Stimulated activated CD4-positive, alpha-beta T cell treated with anti-CD3 and anti-CD28 coated beads, TNF-alpha, amount 100 ng/mL, for 1 hour (primary cell): ENCODE measurements around the gene CPNE4.
"Not testable (repeated sequence)": the region's sequence is repeated elsewhere in the genome, so short reads cannot be mapped to it uniquely, and the experiment has no call there.

Experiments
- DNase-seq, 3 donors: peaks; one replicate each; pipeline ENCODE4 v3.0.0-alpha.2; 2020; ENCODE audit warnings: low read depth in 3 of 3, low spot score in 1 of 3

Gene CPNE4

DNA sequence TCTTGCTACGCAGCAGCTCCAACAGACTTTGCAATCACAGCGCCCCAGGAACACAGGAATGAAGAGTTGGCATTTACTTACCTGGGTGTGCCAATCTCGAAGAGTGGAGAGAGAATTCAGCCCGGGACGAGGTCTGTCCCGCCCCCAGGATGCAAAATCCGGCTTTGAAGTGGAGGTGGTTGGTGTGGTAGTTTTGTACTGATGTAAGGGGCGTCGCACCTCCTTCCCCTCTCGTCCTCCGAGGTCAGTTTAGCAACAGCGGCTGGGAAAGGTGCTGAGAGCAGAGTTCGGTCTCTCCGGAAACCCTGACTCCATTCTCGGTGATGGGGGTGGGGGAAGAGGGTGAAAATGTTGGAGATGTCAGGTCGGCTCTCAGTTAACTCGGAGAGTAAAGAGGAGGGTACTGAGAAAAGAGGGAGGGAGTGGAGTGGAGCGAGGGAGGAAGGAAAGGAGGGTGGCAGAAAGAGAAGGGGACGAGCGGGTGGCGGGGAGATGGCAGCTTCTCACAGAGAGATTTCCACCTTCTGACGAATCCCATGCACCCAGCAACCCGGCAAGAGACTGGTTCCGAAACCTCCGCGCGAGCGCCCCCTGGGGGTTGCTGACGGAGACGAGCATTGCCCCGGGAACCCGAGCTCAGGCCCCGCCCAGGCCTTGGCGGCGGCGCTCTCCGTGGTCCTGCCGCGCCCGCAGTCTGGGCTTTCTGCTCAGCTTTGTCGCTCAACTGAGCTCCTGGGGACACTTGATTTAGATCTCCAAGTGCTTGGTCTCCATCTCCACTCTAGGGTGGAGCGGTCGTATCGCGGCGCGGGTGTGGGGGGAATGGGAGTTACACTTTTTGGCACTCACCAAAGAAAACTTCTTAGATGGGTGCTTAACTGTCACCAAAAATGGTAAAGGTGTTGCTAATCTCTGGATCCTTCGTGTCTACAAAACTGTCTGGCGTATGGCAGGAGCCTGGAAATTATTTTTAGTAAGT, at the start of gene CPNE4:
Gene CPNE4 (minus strand): TSS at position 529 of the 979 bp plus-strand sequence.
- DNase-seq = peak in 2 of 3 donors; percentile 3 to 56

DNA sequence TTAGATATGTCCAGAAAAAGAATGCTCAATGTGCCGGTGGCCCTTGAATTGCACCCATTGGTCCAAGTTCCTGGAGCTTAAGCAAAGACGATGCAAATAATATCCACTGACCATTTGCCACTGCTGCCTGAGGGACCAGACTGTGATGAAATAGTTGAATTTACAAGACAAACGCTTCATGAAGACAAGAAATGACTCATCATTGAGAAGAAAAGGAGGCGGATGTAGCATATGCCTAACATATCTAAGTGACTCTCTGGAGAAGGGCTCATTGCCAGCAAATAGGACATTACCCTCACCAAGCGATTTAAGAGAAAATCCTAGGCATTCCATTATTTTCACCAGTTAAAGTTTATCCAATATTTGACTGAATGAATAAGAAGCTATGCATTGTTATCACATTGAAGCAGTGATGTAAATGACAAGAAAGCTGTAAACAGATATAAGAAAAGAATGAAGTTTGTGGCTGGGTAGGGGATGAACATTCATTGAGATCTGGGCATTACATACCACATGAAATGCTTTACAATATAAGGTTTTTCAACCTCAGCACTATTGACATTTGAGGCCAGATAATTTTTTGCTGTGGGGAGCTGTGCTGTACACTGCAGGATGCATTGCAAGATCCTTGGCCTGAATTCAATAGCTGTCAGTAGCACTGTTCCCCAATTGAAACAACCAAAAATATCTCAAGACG, 48.9 kb upstream of the CPNE4 start:
- no peak for DNase-seq

DNA sequence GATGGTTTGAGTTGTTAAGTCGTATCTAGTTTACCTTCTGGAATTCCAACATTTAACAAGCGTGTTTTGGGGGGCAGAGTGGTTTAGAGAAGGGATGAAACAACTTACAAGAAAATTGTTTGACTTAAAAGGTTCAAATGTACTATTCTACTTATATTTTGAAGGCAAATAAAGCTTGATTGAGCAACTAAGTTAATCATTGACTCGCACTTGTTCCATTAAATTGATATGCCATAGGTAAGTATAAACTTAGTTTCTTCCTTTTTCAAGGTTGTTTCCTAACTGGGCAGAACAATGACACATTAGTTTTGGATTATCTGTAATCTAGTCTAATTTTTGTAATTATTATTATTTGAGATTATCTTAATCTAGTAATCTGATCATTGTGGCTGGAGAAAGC, 48.3 kb upstream of the CPNE4 start:
- no peak for DNase-seq

DNA sequence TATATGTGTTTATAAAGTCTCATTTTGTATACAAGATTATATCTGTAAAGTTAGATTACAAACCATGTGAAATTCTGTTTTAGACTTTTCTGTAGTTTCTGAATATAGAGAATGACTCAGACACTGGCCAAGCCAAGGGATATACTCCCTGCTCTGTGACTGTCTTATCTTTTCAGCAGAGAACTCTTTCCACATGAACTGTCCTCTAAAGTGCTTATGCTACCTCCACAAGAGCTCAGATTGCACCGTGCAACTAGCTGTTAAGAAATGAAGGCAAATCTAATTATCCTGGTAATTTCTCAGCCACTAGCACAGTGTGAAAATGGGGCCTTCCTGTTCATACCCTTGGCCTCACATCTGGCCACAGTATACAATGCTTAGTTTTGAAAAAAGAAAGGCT, 44.3 kb upstream of the CPNE4 start:
- DNase-seq = no peak

DNA sequence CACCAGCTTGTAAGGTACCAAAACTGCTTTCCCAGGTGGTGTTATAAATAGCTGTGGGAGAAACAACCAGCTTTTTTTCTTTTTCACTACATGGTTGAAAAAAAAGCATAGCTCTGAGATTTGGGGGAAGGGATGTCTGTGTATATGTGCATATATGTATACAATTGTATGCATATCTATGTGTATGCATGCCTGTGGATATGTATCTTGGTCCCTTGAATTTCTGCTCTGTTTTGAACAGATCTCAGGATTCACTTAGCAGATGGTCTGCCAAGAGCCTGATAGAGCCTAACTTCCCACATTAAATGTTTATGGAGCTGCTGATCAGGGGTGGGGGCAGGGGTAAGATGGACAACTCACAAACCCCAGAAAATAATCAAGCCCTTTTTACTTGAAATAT, 39.0 kb upstream of the CPNE4 start:
- DNase-seq = no peak

DNA sequence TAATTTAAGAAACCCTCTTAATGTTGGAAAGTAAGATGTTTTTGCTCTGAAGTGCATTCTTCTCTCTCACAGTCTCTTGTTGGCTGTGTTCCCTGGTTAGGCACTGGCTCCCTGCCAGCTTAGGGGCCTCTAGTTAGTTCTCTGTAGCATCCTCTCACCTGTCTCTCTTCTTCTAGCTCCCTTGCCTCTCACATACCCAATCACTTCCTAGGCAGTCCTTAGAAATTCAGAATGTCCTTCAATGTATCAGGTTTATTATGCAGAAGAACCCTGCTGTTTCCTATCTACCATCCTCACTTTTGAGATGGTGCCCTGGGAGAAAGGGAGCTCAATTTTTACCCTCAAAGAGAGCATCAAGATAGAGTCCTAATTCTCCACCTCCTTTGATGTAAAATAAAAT, 36.2 kb upstream of the CPNE4 start:
- no peak for DNase-seq

DNA sequence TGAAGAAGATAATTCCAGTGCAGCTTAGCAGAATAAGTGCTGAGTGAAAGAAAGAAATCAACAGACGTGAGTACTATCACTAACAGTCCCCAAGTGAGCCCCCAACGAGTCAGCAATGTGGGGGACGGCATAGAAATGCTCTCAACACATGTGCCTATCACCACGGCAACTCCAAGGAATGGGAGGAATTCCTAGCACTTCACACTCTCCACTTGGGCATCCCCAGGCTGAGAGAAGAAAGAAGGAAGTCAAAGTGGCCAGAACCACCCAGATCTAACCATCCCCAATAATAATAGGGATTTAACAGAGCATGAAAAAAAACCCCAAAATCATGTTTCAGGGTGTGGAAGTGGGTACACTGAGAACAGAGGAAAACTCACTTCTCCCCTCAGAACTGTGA, 29.3 kb upstream of the CPNE4 start:
- no peak for DNase-seq

DNA sequence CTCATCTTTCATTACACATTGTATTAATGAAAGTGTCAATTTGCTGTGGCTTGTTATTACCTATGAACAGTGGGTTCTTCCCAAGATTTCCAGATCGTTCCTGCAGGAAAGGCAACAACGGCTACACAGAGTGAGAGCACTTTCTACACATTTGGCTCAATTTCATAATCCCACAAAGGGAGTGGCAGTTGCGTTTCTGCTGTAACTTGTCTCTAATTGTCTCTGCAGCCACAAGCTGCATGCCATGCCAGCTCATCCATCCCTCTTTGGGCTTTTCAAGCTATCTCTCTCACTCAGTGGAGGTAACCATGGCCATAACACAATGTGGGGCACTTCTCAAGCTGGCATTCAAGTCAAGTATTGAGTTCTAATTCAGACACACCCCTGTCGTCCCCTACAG, 27.7 kb upstream of the CPNE4 start:
- no peak for DNase-seq

DNA sequence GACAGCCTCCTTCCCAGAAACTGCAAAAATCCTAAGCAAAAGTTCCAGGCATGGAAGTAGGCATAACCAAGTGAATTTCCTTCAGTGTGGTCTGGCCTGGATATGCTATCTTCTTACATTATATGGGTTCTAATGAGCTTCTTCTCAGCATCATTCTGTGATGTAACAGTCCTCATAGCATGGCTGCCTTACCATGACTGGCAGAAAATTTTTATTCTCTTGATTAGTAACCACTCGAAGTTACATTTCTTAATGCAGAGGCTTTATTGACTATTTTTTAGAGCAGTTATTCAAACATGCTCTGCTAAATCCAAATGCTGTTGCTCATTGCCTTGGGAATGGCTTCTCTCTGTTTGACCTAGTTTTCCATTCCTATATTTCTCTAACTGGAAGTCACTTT, 21.1 kb upstream of the CPNE4 start:
- no peak for DNase-seq

DNA sequence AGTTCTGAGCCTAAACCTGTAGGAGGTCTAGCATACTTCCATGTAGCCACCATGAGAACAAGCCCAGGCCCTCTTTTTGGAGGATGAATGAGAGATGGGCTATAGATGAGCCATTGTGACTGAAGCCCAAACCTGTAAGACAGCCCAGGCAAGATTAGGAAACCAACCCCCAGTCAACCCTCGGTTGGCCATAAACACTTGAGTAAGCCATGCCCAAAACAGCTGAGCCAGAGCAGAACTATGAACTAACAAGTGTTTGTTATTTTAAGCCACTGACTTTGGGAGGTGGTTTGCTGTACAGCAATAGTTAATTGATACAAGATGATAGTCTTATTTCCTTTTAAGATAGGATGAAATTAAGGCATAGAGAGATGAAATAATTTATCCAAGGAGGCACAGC, 12.4 kb upstream of the CPNE4 start:
- DNase-seq = no peak

DNA sequence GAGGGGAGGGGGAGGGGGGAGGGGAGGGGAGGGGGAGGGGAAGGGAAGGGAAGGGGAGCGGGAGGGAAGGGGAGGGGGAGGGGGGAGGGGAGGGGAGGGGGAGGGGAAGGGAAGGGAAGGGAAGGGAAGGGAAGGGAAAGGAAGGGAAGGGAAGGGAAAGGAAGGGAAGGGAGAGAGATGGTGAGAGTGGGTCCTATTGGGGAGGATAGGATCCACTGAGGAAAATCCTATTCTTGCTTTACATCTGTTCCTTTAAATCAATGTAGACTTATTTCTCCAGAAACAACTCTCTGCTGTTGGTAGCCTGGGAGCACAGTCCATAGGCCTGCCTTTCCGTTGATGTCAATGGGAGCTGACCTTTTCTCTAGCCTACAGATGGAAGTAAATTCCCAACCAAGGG, 10.1 kb upstream of the CPNE4 start:
- DNase-seq = not testable (repeated sequence)

DNA sequence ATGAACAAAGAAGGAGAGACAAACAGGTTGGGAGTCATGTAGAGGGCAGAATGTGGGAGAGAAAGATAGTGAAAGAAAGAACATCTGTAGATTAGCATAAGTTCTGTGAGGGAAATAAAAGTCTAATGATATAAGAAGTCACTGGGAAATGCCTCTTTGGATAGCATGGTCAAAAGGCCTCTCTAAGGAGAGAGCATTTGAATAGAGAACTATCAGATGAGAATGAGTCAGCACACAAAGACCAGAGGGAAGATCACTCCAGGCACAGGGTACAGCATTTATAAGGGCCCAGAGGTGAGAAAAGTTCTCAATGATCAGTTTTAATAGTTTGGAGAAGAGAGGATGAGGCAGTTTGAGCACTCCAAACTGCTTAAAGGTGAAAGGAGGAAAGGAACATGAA, 7.9 kb upstream of the CPNE4 start:
- no peak for DNase-seq

DNA sequence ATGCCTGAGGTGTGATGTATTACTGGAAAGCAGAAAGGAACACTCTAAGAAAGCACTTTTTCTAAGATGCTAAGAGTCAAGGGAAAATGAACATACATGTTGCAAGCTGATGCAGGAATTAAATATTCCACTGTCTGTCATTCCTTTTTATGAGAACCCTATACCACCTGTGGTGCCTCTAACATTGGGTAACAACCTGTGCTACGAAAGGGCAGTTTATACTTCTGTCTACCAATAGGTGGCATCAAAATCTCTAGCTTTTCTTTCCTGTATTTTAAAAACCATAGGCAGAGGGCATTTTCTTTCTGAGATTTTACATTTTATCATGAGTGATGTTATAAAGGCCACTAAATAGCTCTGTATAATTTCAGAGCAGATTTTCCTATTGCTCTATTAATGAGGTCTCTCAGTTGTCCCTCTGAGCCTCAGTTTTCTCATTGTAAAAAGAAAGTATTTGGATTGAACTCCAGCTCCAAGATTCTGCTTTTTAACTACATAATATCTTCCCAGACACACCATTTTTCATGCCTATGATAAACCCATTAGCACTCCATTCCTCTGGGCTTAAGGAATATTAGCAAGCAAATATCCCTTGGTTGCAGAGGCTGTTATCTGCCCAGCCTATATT, 3.5 kb upstream of the CPNE4 start:
- no peak for DNase-seq

DNA sequence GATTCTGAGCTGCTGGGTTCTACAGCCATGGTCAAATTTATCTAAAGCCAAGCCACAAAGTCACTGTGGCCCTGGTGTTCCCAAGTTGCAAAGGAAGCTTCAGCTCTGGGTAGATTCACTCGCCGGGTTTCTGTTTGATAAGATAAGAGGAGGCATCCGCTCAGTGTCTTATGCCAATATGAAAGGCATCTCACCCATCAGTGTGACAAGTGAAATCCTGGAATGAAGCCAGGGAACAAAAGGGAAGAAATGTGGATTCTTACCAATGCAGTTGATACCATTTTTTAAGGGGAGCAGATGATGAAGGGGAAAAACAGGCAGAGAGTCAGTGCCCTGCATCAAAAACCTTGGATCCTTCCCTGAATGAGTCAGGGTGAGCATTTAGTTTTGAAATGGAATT, 2.8 kb upstream of the CPNE4 start:
- DNase-seq = no peak

DNA sequence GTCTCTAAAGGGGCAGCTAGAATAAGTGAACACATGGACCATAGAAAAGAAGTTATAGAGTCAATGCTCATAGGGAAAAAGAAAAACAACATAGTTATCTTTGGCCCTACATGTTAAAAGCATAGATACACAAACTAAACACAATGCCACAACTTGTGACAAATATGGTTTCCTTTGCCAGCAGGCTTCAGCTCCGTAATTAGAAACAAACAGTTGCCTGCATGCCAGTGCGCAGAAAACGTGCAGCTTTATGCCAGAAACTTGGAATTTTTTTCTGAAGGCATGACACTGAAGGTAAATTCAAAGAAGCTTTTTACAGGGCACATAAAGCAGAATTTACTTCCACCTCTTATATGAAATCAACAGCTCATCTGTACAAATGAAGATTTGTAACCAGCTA, 2.2 kb upstream of the CPNE4 start:
- no peak for DNase-seq

DNA sequence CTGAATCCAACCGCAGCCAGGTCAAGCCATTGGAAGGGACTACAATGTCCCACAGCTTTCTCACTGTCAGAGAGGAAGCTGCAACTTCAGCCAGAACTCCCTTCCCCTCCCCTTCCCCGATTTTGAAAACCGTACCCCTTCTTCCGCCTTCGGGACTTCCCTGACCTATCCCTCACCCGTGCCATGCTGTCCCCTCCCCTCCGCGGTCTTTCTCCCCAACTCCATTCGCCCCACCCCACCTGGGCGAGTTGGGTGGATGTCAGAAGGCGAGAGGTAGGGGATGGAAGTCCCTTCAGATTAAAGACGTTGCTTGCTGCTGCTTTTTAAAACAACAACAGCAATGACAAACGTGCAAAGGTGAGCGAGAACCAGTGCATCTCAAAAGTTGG, 723 bp downstream of the CPNE4 start:
- no peak for DNase-seq

DNA sequence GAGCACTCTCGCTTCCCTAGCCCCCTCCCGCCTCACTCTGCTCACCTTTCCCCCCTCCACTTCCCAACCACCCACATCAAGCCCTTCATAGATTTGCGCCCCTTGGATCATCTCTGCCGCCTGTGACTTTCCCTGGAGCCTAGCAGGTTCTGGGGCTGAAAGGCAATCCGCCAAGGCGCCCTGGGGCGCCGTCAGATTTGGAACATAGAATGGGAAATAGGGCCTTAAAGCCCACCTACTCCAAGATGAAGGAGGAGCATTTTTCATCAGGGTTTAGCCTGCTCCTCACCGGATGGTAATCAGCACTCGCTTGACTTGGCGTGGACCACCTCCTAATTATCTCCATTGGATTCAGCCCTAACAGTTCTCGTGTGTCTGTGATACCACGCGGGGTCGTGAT, 1.3 kb downstream of the CPNE4 start:
- DNase-seq = no peak

DNA sequence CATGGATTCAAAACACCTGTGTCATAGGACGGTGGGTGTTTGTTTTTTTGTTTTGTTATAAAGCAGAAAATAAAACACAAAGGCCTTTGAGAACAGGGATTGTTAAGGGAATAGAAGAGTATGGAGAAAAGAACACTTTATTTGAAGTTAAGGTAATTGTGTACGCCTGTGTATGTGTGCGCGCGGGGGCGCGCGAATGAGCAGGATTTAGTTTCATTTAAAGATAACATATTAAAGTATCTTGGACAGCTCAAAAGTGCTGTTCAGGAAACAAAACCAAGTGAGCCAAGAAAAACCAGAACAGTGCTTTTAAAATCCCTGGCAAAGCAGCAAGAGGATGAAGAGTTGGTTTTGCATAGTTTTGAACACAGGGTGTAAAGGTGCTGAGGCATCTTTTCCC, 1.9 kb downstream of the CPNE4 start:
- no peak for DNase-seq

DNA sequence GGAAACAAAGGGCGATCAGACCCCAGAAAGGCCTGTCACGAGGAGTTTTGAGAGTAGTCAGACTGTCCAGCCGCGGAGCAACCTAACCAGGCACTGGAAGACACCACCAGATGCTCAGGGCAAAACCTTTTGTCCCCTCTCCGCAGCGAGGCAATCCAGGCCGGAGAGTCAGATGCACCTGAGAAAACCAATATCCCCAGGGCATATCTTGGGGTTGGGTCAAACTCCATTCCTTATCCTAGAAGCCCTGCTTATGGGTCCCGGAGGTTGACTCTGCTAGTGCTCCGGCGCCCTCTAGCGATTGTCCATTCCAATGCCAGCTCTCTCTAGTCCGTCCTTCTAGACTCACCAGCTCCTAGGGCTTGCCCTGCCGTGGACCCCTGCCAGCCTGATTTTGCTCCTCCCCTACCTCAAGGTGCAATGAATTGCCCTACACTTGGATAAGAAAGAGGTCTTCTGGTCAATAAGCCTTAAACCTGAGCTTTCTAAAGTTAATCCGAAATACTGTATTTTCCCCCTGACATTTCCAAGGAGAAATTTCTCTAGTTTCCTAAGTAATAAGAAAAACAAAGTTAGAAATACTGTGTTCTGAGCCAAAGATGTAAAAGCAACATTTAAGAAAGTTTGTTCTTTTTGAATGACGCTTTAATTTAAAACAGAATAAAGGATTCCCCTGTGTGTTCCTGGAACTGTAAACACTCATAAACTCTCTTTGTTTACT, 5.5 kb downstream of the CPNE4 start:
- DNase-seq = peak in 1 of 3 donors; percentile 42

DNA sequence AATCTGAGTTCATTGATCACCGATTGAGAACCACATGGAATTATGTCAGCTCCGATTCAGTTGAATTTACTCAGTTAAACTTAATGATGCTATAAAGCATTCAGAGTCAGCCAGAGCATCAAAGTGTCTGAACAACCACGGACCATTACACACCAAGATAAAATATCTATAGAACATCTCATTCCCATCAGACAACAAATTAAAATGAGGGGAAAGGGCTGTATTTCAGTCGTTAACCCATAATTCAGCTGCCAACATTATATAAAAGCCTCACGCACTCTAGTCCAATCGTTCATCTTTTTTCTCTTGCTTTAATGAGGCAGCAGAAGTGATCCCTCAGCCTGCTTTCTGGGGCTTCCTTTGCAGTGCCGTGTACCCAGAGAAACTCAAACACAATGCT, 11.9 kb downstream of the CPNE4 start:
- no peak for DNase-seq

DNA sequence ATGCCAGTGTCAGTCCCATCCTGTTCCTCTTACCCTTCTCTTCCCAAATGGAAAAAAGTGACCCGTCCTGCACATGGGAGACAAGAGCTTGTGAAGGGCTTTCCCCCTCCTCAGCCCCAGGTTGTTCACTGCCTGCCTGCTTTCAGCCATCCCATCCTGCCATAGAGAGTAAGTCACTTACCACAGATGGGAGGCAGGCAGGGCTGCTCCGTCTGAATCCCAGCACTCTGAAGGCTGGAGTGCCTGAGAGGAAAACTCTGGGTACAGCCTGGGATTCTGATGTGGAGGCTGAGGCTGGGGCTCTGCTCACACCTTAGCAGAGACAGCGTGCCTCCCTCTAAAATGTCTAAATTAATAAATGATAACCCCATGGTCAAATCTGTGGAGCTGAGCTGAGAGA, 14.8 kb downstream of the CPNE4 start:
- no peak for DNase-seq
